ENCODE results near the gene BNIP3.

The BNIP3 gene

GRCh38 chr10:131963350-131963749, 18.4 kb downstream of the BNIP3 start:
- TF ChIP-seq MAX (IDR thresholded peaks at IDR 0.05), result no peak
- TF ChIP-seq CREB1 (IDR thresholded peaks at IDR 0.05; ENCODE audit: low read depth), result no peak
- no peak for TF ChIP-seq TCF12 (IDR thresholded peaks at IDR 0.05; ENCODE audit: low read depth)
- no peak for TF ChIP-seq USF1 (IDR thresholded peaks at IDR 0.05)
- no peak for TF ChIP-seq FOXM1 (IDR thresholded peaks at IDR 0.05; ENCODE audit: borderline replicate concordance, low read depth)

DNA sequence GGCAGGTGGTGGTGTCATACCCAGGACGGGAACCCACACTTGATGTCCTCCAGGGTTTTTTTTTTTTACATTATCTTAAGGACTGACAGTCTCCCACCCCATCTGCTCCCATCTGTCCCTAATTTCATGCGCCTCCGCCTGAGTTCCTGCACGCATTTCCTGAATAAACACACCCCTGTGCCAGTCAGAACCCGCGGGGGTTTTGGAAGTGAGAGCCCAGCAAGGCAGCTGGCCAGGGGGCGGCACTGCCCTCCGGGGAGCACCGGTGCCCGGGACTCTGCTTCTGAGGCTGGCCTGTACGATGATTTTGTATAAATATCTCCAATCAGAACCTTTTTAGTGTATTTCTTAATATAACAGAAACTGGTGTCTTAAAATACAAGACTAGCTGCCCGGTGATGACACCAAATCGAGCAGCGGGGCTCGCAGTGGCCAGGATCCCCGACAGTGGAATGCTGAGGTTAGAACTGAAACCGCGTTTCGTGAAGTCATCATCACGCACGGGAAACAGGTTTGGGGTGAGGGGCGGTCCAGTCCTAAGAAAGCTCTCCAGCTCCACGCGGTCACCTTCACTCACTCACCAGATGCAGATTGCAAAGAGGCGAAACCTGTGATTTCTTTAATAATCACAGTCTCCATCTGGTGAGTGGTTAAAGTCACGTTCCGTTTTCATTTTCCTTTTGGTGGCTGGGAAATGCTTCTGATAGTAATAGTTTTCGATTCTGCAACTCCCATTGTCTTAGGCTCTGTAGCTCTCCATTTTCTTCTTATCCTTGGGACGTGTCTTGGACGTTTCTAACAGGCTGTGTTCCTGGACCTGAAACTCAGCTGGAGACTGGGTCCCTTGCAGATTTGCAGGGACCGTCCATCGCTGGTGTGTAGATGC, 19.7 kb downstream of the BNIP3 start:
- TF ChIP-seq TCF12 (IDR thresholded peaks at IDR 0.05; ENCODE audit: low read depth), result no peak
- TF ChIP-seq EGR1 (IDR thresholded peaks at IDR 0.05), result no peak
- no peak for TF ChIP-seq REST (IDR thresholded peaks at IDR 0.05; ENCODE audit: low read depth)
- no peak for TF ChIP-seq TAF1 (IDR thresholded peaks at IDR 0.05; ENCODE audit: low read depth)
- no peak for TF ChIP-seq CEBPB (IDR thresholded peaks at IDR 0.05)
- TF ChIP-seq MAX (IDR thresholded peaks at IDR 0.05), result no peak
- TF ChIP-seq NFIC (IDR thresholded peaks at IDR 0.05), result no peak
- no peak for TF ChIP-seq TEAD4 (IDR thresholded peaks at IDR 0.05)
- TF ChIP-seq ZBTB7A (IDR thresholded peaks at IDR 0.05; ENCODE audit: low read depth), result no peak
- TF ChIP-seq CREB1 (IDR thresholded peaks at IDR 0.05; ENCODE audit: low read depth), result no peak
- TF ChIP-seq FOXM1 (IDR thresholded peaks at IDR 0.05; ENCODE audit: borderline replicate concordance, low read depth), result no peak
- TF ChIP-seq USF1 (IDR thresholded peaks at IDR 0.05), result no peak
- no peak for TF ChIP-seq RAD21 (IDR thresholded peaks at IDR 0.05; ENCODE audit: low read depth)
- no peak for TF ChIP-seq YY1 (IDR thresholded peaks at IDR 0.05; ENCODE audit: low read depth)
- TF ChIP-seq EP300 (IDR thresholded peaks at IDR 0.05; ENCODE audit: borderline replicate concordance), result no peak

GRCh38 chr10:131961047-131961776, 20.5 kb downstream of the BNIP3 start:
- TF ChIP-seq EGR1 (IDR thresholded peaks at IDR 0.05) (no peak), YY1 (IDR thresholded peaks at IDR 0.05; ENCODE audit: low read depth) (no peak), TAF1 (IDR thresholded peaks at IDR 0.05; ENCODE audit: low read depth) (no peak), MAX (IDR thresholded peaks at IDR 0.05) (no peak), CREB1 (IDR thresholded peaks at IDR 0.05; ENCODE audit: low read depth) (no peak), NFIC (IDR thresholded peaks at IDR 0.05) (no peak)

- no peak for TF ChIP-seq USF1 (IDR thresholded peaks at IDR 0.05)
- TF ChIP-seq TAF1 (IDR thresholded peaks at IDR 0.05; ENCODE audit: low read depth), result no peak
- no peak for TF ChIP-seq CREB1 (IDR thresholded peaks at IDR 0.05; ENCODE audit: low read depth)
- TF ChIP-seq TEAD4 (IDR thresholded peaks at IDR 0.05), result no peak
- TF ChIP-seq EGR1 (IDR thresholded peaks at IDR 0.05), result no peak
- no peak for TF ChIP-seq ZBTB7A (IDR thresholded peaks at IDR 0.05; ENCODE audit: low read depth)
- no peak for TF ChIP-seq REST (IDR thresholded peaks at IDR 0.05; ENCODE audit: low read depth)
- no peak for TF ChIP-seq NFIC (IDR thresholded peaks at IDR 0.05)
- TF ChIP-seq EP300 (IDR thresholded peaks at IDR 0.05; ENCODE audit: borderline replicate concordance), result no peak
- TF ChIP-seq TCF12 (IDR thresholded peaks at IDR 0.05; ENCODE audit: low read depth), result no peak
- no peak for TF ChIP-seq YY1 (IDR thresholded peaks at IDR 0.05; ENCODE audit: low read depth)
- no peak for TF ChIP-seq RAD21 (IDR thresholded peaks at IDR 0.05; ENCODE audit: low read depth)
- TF ChIP-seq FOXM1 (IDR thresholded peaks at IDR 0.05; ENCODE audit: borderline replicate concordance, low read depth), result no peak
- no peak for TF ChIP-seq MAX (IDR thresholded peaks at IDR 0.05)
- no peak for TF ChIP-seq CEBPB (IDR thresholded peaks at IDR 0.05)
Observed at GRCh38 chr10:131960631-131961046, 21.1 kb downstream of the BNIP3 start.
